Body of pancreas (tissue), 4 donors: ENCODE measurements around the gene PTPRM.

ENCODE experiments used
- CTCF ChIP-seq, 7 experiments: fragments of 450-650 bp in 4 of 7; fragments of 200-600 bp in 3 of 7; sonication (generic) in 3 of 7; IDR thresholded peaks; one replicate each; pipeline ENCODE4 v1.5.1; 2016 to 2019; ENCODE audit warnings: antibody characterized with exemption in 7 of 7
- POLR2A ChIP-seq, 3 donors: fragments of 450-650 bp; IDR thresholded peaks; one replicate each; pipeline ENCODE4 v1.6.1; 2016; ENCODE audit warnings: antibody characterized with exemption in 3 of 3, mild to moderate bottlenecking in 2 of 3

- TF ChIP-seq CTCF (IDR thresholded peaks at IDR 0.05) = no peak
- TF ChIP-seq POLR2A (IDR thresholded peaks at IDR 0.05) = no peak
These were observed 761.0 kb downstream of the PTPRM start for GRCh38 chr18:8328126-8328525.
